ENCODE results near the gene TNFRSF17.

DNA sequence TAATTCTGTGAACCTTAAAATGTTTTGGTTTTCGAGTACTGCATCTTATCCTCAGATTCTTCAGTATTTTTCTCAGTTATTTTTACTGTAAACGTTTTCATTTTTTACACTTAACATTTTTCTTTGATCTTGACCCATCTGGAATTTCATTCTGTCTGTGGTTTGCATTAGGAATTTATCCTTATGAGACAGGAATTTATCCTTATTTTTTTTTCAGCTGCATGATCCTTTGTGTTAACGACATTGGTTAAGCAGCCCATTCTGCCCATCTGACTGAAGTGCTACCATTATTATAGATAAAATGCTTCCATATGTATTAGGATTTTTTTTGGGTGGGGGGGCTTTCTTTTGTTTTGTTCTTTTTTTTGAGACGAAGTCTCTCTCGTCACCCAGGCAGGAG lies 52.5 kb downstream of the TNFRSF17 start:
- TF ChIP-seq EZH2 (IDR thresholded peaks at IDR 0.05; ENCODE audit: low read length, missing control alignments): no peak
- TF ChIP-seq, protein P1, sequence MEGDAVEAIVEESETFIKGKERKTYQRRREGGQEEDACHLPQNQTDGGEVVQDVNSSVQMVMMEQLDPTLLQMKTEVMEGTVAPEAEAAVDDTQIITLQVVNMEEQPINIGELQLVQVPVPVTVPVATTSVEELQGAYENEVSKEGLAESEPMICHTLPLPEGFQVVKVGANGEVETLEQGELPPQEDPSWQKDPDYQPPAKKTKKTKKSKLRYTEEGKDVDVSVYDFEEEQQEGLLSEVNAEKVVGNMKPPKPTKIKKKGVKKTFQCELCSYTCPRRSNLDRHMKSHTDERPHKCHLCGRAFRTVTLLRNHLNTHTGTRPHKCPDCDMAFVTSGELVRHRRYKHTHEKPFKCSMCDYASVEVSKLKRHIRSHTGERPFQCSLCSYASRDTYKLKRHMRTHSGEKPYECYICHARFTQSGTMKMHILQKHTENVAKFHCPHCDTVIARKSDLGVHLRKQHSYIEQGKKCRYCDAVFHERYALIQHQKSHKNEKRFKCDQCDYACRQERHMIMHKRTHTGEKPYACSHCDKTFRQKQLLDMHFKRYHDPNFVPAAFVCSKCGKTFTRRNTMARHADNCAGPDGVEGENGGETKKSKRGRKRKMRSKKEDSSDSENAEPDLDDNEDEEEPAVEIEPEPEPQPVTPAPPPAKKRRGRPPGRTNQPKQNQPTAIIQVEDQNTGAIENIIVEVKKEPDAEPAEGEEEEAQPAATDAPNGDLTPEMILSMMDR (conservative IDR thresholded peaks at IDR 0.05 in 1 of 2, IDR thresholded peaks at IDR 0.05 in 1 of 2; ENCODE audit: low read depth in 1 of 2, low read length in 2 of 2): no peak

Measured in fibroblast of lung (primary cell).